HFFc6 (cell line): ENCODE data around the gene WNK2. TPM values are rescaled to one million over a fixed set of nuclear protein-coding genes. Genes with fewer than 3 reads are reported as not detected.

Experiments used
- DNase-seq: peaks from one replicate; pipeline ENCODE4 v3.0.0-alpha.2; 2018
- H3K27ac Mint-ChIP-seq: 2 replicates; pipeline ENCODE4 v1.8.0; 2020; ENCODE audit warnings: mild to moderate bottlenecking, mixed read lengths
- H3K27me3 Mint-ChIP-seq: 2 replicates; pipeline ENCODE4 v1.8.0; 2021; ENCODE audit warnings: mild to moderate bottlenecking, moderate library complexity, mixed read lengths; ENCODE audit not compliant: insufficient read depth
- H3K36me3 Mint-ChIP-seq: 2 replicates; pipeline ENCODE4 v1.8.0; 2021; ENCODE audit warnings: low read depth, mixed read lengths
- H3K4me1 Mint-ChIP-seq: 2 replicates; pipeline ENCODE4 v1.8.0; 2020; ENCODE audit warnings: low read depth, mixed read lengths
- H3K4me3 Mint-ChIP-seq: 2 replicates; pipeline ENCODE4 v1.8.0; 2020; ENCODE audit warnings: mild to moderate bottlenecking, moderate library complexity, mixed read lengths
- H3K9me3 Mint-ChIP-seq: 2 replicates; pipeline ENCODE4 v1.8.0; 2020; ENCODE audit warnings: mild to moderate bottlenecking, mixed read lengths
- total RNA-seq, 6 experiments: library from RNA; stranded (reverse); fragmentation: NEBNext Ultra II Directional; extraction: Animal tissue kit (Norgen Biotek cat#: 25700); gene quantifications; 2 replicates in 1 of 6; 3 replicates in 5 of 6; pipeline ENCODE4 v1.2.3, GENCODE V29; 2021
- TF ChIP-seq, protein P1 (sequence below): fragments of 200-600 bp; sonication (generic); IDR thresholded peaks from 2 replicates; pipeline ENCODE4 v1.5.0; 2021; ENCODE audit warnings: antibody characterized with exemption, mild to moderate bottlenecking

The WNK2 gene
- total RNA-seq, 6 experiments from 2014 or later = not detected

- H3K4me3 Mint-ChIP-seq = no peak overlapping the region
- no peaks in the 10 kb centered on the region for H3K36me3 Mint-ChIP-seq
- TF ChIP-seq, protein P1, sequence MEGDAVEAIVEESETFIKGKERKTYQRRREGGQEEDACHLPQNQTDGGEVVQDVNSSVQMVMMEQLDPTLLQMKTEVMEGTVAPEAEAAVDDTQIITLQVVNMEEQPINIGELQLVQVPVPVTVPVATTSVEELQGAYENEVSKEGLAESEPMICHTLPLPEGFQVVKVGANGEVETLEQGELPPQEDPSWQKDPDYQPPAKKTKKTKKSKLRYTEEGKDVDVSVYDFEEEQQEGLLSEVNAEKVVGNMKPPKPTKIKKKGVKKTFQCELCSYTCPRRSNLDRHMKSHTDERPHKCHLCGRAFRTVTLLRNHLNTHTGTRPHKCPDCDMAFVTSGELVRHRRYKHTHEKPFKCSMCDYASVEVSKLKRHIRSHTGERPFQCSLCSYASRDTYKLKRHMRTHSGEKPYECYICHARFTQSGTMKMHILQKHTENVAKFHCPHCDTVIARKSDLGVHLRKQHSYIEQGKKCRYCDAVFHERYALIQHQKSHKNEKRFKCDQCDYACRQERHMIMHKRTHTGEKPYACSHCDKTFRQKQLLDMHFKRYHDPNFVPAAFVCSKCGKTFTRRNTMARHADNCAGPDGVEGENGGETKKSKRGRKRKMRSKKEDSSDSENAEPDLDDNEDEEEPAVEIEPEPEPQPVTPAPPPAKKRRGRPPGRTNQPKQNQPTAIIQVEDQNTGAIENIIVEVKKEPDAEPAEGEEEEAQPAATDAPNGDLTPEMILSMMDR = no peak
- no peaks in the 10 kb centered on the region for H3K9me3 Mint-ChIP-seq
- H3K4me1 Mint-ChIP-seq = no peaks in the 10 kb centered on the region
- peaks cover 5% of the 10 kb centered on the region for H3K27me3 Mint-ChIP-seq
- DNase-seq = no peak
- H3K27ac Mint-ChIP-seq = no peak overlapping the region
Measured at GRCh38 chr9:93258419-93258817, 74.5 kb downstream of the WNK2 start.

GRCh38 chr9:93258818-93259489 lies 75.0 kb downstream of the WNK2 start:
- Mint-ChIP-seq H3K9me3 (no peaks in the 10 kb centered on the region), H3K36me3 (no peaks in the 10 kb centered on the region), H3K27me3 (peaks cover 5% of the 10 kb centered on the region), H3K27ac (no peak overlapping the region), H3K4me1 (no peaks in the 10 kb centered on the region), H3K4me3 (no peak overlapping the region)
- DNase-seq = no peak
- TF ChIP-seq, protein P1 = no peak

GRCh38 chr9:93259490-93260262 lies 75.7 kb downstream of the WNK2 start:
- Mint-ChIP-seq H3K27me3 (peaks cover 5% of the 10 kb centered on the region), H3K36me3 (no peaks in the 10 kb centered on the region), H3K9me3 (no peaks in the 10 kb centered on the region), H3K4me3 (no peak overlapping the region), H3K27ac (no peak overlapping the region), H3K4me1 (no peaks in the 10 kb centered on the region)
- no peak for DNase-seq
- TF ChIP-seq, protein P1 = no peak

GRCh38 chr9:93260263-93261066 lies 76.5 kb downstream of the WNK2 start:
- no peak overlapping the region for H3K4me3 Mint-ChIP-seq
- H3K27me3 Mint-ChIP-seq = peaks cover 8% of the 10 kb centered on the region
- DNase-seq = no peak
- TF ChIP-seq, protein P1 = no peak
- no peaks in the 10 kb centered on the region for H3K9me3 Mint-ChIP-seq
- H3K4me1 Mint-ChIP-seq = no peaks in the 10 kb centered on the region
- no peaks in the 10 kb centered on the region for H3K36me3 Mint-ChIP-seq
- H3K27ac Mint-ChIP-seq = no peak overlapping the region

- H3K36me3 Mint-ChIP-seq = no peaks in the 10 kb centered on the region
- no peak overlapping the region for H3K27ac Mint-ChIP-seq
Measured at GRCh38 chr9:93261281-93261680, 77.3 kb downstream of the WNK2 start.

More at GRCh38 chr9:93261281-93261680, 77.3 kb downstream of the WNK2 start:
- Mint-ChIP-seq H3K4me1 (no peaks in the 10 kb centered on the region), H3K27me3 (peaks cover 12% of the 10 kb centered on the region), H3K4me3 (no peak overlapping the region), H3K9me3 (no peaks in the 10 kb centered on the region)
- DNase-seq = no peak
- TF ChIP-seq, protein P1 = no peak
